PC-3 (cell line): ENCODE measurements around the gene FNIP1. TPM values are rescaled to one million over a fixed set of nuclear protein-coding genes. Genes with fewer than 3 reads are reported as not detected.

Experiments
- ATAC-seq: fragments of 200-7000 bp; cut with Tn5 transposase; 2 replicates; pipeline ENCODE4 v1.9.1; 2020; ENCODE audit warnings: mild to moderate bottlenecking, moderate library complexity
- BruUV-seq: library from RNA; stranded (reverse); fragments of 400-500 nt; replicated peaks from 2 replicates; lab custom pipeline; 2021; lab: Mats Ljungman, UMichigan
- CTCF ChIA-PET: fragments of 300-600 bp; sonication (Branson Sonifier 250); formaldehyde crosslinking; loops from one replicate; lab custom pipeline; 2022; ENCODE audit warnings: antibody characterized with exemption; lab: Charles Lee
- POLR2A ChIA-PET: fragments of 300-600 bp; sonication (Branson Sonifier 250); formaldehyde crosslinking; loops from one replicate; lab custom pipeline; 2022; ENCODE audit warnings: antibody characterized with exemption; ENCODE audit not compliant: unreplicated experiment; lab: Charles Lee
- DNase-seq: peaks from one replicate; pipeline ENCODE4 v3.0.0-alpha.2; 2015
- H2AFZ ChIP-seq: fragments of 300-600 bp; sonication (generic); 2 replicates; pipeline ENCODE4 v1.6.0; 2016; ENCODE audit warnings: antibody characterized with exemption, low read length
- H3F3A ChIP-seq: fragments of 300-600 bp; sonication (generic); one replicate; pipeline ENCODE4 v1.6.0; 2017; ENCODE audit warnings: antibody characterized with exemption, low read length, control low read depth, mild to moderate bottlenecking; ENCODE audit not compliant: unreplicated experiment
- H3K27ac ChIP-seq: fragments of 300-600 bp; sonication (generic); 2 replicates; pipeline ENCODE4 v1.5.1; 2016; ENCODE audit warnings: mild to moderate bottlenecking, low read length
- H3K27me3 ChIP-seq: fragments of 300-600 bp; sonication (generic); 2 replicates; pipeline ENCODE4 v1.6.1; 2016; ENCODE audit warnings: low read length, mixed read lengths
- H3K36me3 ChIP-seq: fragments of 300-600 bp; sonication (generic); 2 replicates; pipeline ENCODE4 v1.6.1; 2016; ENCODE audit warnings: low read depth, mixed run types, low read length, mixed read lengths
- H3K4me1 ChIP-seq: fragments of 300-600 bp; sonication (generic); 2 replicates; pipeline ENCODE4 v1.5.1; 2016; ENCODE audit warnings: low read length; ENCODE audit not compliant: insufficient read depth
- H3K4me2 ChIP-seq: fragments of 300-600 bp; sonication (generic); 2 replicates; pipeline ENCODE4 v1.6.0; 2016; ENCODE audit warnings: low read length
- H3K4me3 ChIP-seq: fragments of 300-600 bp; sonication (generic); 2 replicates; pipeline ENCODE4 v1.5.1; 2016; ENCODE audit warnings: mild to moderate bottlenecking, low read length, mixed read lengths
- H3K79me2 ChIP-seq: fragments of 300-600 bp; sonication (generic); 2 replicates; pipeline ENCODE4 v1.6.1; 2017; ENCODE audit warnings: low read length, mixed read lengths
- H3K9ac ChIP-seq: fragments of 300-600 bp; sonication (generic); 2 replicates; pipeline ENCODE4 v1.6.0; 2016; ENCODE audit warnings: mild to moderate bottlenecking, low read length
- H3K9me2 ChIP-seq: fragments of 300-600 bp; sonication (generic); replicated peaks from 2 replicates; pipeline ENCODE4 v1.6.1; 2016; ENCODE audit warnings: mixed run types, low read length, mixed read lengths
- H3K9me3 ChIP-seq: fragments of 300-600 bp; sonication (generic); 2 replicates; pipeline ENCODE4 v1.6.1; 2016; ENCODE audit warnings: low read length, mixed read lengths
- H4K20me1 ChIP-seq: fragments of 300-600 bp; sonication (generic); 2 replicates; pipeline ENCODE4 v1.6.1; 2016; ENCODE audit warnings: low read length, mixed read lengths
- EZH2 ChIP-seq: fragments of 300-600 bp; sonication (generic); IDR thresholded peaks from one replicate; pipeline ENCODE4 v1.6.1; 2017; ENCODE audit warnings: antibody characterized with exemption, mild to moderate bottlenecking, low read length; ENCODE audit not compliant: unreplicated experiment
- EZH2phosphoT487 ChIP-seq: fragments of 300-600 bp; sonication (generic); IDR thresholded peaks from 2 replicates; pipeline ENCODE4 v1.6.1; 2018; ENCODE audit warnings: mild to moderate bottlenecking, antibody characterized with exemption, low read length, borderline replicate concordance
- intact Hi-C: fragments of 100-400 bp; cut with micrococcal nuclease; formaldehyde crosslinking; loops from 2 replicates; pipeline ENCODE4 v1.9.0; 2023
- total RNA-seq: library from RNA; depleted of rRNA; stranded (reverse); fragments of >200 nt; gene quantifications from 2 replicates; pipeline ENCODE4 v1.2.3, GENCODE V29; 2014
- TF ChIP-seq, protein P1 (sequence below): fragments of 300-600 bp; sonication (generic); conservative IDR thresholded peaks from 2 replicates; pipeline ENCODE4 v1.5.1; 2017; ENCODE audit warnings: antibody characterized with exemption, low read depth, mild to moderate bottlenecking, low read length

Gene FNIP1
- total RNA-seq, 1 experiment from 2014 or later, result 15.1 TPM

DNA sequence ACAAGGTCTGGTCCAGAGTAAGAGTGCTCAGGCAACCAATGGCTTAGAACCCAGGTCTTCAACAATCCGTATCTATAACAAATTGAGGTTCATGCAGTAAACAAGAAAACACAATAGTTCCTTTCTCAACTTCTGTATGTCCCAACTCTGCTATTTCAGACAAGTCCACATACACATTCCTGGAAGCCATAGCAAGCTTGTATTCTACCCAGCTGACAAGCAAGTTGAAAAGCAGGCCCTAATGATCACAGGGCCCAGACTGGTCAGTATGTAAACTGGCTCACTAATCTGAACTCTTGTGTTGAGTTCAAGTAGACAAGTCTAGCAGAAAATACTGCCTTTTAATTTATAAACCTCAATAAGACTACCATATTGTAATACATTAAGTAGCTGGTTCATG, 26.9 kb downstream of the FNIP1 start:
- intact Hi-C loops, result no loop called here

DNA sequence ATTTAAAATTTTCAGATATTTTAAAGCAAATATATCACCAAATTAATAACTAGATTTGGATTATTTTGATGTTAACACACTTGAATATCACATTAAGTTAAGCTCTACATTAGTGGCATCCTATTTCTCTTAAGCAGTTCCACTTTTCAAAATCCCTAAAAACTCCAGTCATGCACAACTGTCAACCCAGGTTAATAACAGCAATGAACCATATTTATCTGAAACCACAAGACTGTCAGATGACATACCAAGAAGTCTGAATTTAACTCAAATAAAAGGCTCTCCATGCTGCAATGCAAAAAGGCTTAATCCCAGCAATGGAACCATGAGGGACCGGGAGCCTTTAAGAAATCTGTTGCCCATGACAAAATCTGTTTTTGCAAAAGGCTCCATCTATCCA, 27.5 kb downstream of the FNIP1 start:
- no peaks in the 10 kb centered on the region for H3K27me3 ChIP-seq
- no peak for ATAC-seq
- no peak overlapping the region for H3K27ac ChIP-seq
- no peak overlapping the region for H2AFZ ChIP-seq
- no peak overlapping the region for H3K4me2 ChIP-seq
- no peaks in the 10 kb centered on the region for H3K9me2 ChIP-seq
- peaks cover 93% of the 10 kb centered on the region for H3K79me2 ChIP-seq
- peaks cover 6% of the 10 kb centered on the region for H3K4me1 ChIP-seq
- H3F3A ChIP-seq, result no peaks in the 10 kb centered on the region
- H3K4me3 ChIP-seq, result no peak overlapping the region
- POLR2A ChIA-PET, result no interaction called here
- BruUV-seq, result no TSS peak
- no peaks in the 10 kb centered on the region for H3K9me3 ChIP-seq
- CTCF ChIA-PET, result no interaction called here
- H4K20me1 ChIP-seq, result peaks cover 9% of the 10 kb centered on the region
- H3K36me3 ChIP-seq, result no peaks in the 10 kb centered on the region
- TF ChIP-seq, protein P1, sequence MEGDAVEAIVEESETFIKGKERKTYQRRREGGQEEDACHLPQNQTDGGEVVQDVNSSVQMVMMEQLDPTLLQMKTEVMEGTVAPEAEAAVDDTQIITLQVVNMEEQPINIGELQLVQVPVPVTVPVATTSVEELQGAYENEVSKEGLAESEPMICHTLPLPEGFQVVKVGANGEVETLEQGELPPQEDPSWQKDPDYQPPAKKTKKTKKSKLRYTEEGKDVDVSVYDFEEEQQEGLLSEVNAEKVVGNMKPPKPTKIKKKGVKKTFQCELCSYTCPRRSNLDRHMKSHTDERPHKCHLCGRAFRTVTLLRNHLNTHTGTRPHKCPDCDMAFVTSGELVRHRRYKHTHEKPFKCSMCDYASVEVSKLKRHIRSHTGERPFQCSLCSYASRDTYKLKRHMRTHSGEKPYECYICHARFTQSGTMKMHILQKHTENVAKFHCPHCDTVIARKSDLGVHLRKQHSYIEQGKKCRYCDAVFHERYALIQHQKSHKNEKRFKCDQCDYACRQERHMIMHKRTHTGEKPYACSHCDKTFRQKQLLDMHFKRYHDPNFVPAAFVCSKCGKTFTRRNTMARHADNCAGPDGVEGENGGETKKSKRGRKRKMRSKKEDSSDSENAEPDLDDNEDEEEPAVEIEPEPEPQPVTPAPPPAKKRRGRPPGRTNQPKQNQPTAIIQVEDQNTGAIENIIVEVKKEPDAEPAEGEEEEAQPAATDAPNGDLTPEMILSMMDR, result no peak
- TF ChIP-seq EZH2phosphoT487 (no peak), EZH2 (no peak)
- no peak overlapping the region for H3K9ac ChIP-seq
- intact Hi-C loops, result no loop called here
- DNase-seq, result no peak

More for the DNA sequence above, 26.9 kb downstream of the FNIP1 start:
- no peak overlapping the region for H3K4me3 ChIP-seq
- POLR2A ChIA-PET, result no interaction called here
- no peak overlapping the region for H3K4me2 ChIP-seq
- H3K9me3 ChIP-seq, result no peaks in the 10 kb centered on the region
- H3K4me1 ChIP-seq, result peaks cover 12% of the 10 kb centered on the region
- DNase-seq (no peak), ATAC-seq (no peak)
- H3K36me3 ChIP-seq, result no peaks in the 10 kb centered on the region
- no peak overlapping the region for H2AFZ ChIP-seq
- CTCF ChIA-PET, result no interaction called here
- no peak overlapping the region for H3K9ac ChIP-seq
- H4K20me1 ChIP-seq, result peaks cover 12% of the 10 kb centered on the region
- no TSS peak for BruUV-seq
- H3F3A ChIP-seq, result no peaks in the 10 kb centered on the region
- peaks cover 93% of the 10 kb centered on the region for H3K79me2 ChIP-seq
- no peak for TF ChIP-seq EZH2
- TF ChIP-seq, protein P1, result no peak
- no peak for TF ChIP-seq EZH2phosphoT487
- H3K9me2 ChIP-seq, result no peaks in the 10 kb centered on the region
- H3K27ac ChIP-seq, result no peak overlapping the region
- H3K27me3 ChIP-seq, result no peaks in the 10 kb centered on the region

DNA sequence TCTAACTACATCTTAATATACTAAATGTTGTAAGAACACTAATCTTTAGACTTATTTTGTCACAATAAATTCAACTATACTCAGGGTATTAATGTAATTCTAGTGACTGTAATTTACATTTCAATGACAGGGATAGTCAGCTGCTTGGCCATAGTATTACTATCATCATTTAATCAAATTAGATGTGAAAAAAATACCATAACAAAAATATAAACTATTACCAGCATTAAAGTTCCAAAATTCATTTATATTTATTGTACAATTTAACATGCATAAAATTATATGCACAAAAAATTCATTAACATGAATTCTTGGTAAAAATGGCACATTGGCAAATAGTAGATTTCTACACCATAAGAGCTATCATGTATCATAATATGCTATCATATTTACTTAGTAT, 28.9 kb downstream of the FNIP1 start:
- no peaks in the 10 kb centered on the region for H3K27me3 ChIP-seq
- H2AFZ ChIP-seq, result no peak overlapping the region
- H3K9me3 ChIP-seq, result no peaks in the 10 kb centered on the region
- ATAC-seq, result no peak
- H3K4me3 ChIP-seq, result no peak overlapping the region
- intact Hi-C loops, result no loop called here
- H3K9ac ChIP-seq, result no peak overlapping the region
- H3K27ac ChIP-seq, result no peak overlapping the region
- H3K4me1 ChIP-seq, result no peaks in the 10 kb centered on the region
- ChIA-PET POLR2A (no interaction called here), CTCF (no interaction called here)
- no peaks in the 10 kb centered on the region for H4K20me1 ChIP-seq
- H3K9me2 ChIP-seq, result no peaks in the 10 kb centered on the region
- no TSS peak for BruUV-seq
- peaks cover 82% of the 10 kb centered on the region for H3K79me2 ChIP-seq
- TF ChIP-seq EZH2phosphoT487 (no peak), EZH2 (no peak)
- TF ChIP-seq, protein P1, result no peak
- no peak overlapping the region for H3K4me2 ChIP-seq
- no peak for DNase-seq
- no peaks in the 10 kb centered on the region for H3K36me3 ChIP-seq
- H3F3A ChIP-seq, result no peaks in the 10 kb centered on the region
